Caki2 (cell line): Measurements from ENCODE around the gene DERL2. TPM values are rescaled to one million over a fixed set of nuclear protein-coding genes. Genes with fewer than 3 reads are reported as not detected.

ENCODE experiments used
- DNase-seq: peaks from one replicate; pipeline ENCODE4 v3.0.0-alpha.2; 2015; ENCODE audit warnings: low read depth
- in situ Hi-C: cut with HindIII; loops from 2 replicates; pipeline ENCODE4 v1.10.0; 2016; ENCODE audit warnings: low sequenced_read_pairs, low pct_unique_long_range_greater_than_20kb, mixed read lengths
- total RNA-seq: library from RNA; depleted of rRNA; stranded (reverse); fragments of >200 nt; shearing (Covaris generic); gene quantifications from 2 replicates; pipeline ENCODE4 v1.2.3, GENCODE V29; 2014; ENCODE audit warnings: low replicate concordance; rRNA removed

The DERL2 gene
- total RNA-seq, result 16.3 and 48.6 TPM in 2 replicates

DNA sequence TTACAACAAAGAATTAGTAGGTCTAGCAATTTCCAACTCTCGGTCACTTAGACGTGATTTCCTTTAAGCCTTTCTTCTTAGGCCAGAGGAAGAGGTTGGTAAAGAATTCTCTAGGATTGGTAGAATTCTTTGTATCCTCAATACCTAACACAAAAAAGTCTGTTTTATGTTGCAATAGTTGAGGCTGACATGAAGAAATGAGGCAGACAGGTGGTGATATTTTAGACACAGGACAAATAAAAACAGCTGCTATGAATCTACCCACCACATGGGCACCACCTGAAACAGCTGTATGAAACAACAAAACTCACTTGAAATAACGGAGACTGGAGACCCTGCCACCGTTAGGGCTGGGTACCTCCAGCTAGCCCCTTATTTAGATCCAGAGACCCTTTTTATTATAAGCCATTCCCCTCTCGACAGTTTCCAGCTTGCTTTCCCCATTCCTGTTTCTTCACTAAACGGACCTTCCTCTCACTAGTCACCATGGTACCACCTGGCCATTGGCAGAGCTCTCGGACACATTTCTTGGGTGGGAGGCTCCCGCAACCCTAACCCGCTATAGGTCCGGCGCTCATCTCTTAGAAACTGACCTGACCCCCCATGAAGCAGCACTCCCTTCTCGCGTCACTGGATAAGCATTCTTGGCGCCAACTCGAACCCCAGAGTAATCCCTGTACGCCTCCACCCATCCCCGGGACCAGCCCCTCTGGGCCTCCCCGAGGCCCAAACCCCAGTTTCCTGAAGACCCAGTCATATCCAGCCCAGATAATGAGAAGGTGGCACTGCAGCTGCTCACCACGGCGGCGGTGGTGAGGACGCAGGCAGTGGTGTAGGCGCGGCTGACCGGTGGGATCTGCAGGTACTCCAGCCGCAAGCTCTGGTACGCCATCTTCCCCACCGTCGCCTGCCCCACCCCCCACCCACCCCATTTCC lies at the start of gene DERL2:
DERL2 (minus strand) TSS at position 909 of the 936 bp plus-strand sequence; CDS start at position 892, 17 bp downstream.
- no peak for DNase-seq
- in situ Hi-C loops, result no loop called here

DNA sequence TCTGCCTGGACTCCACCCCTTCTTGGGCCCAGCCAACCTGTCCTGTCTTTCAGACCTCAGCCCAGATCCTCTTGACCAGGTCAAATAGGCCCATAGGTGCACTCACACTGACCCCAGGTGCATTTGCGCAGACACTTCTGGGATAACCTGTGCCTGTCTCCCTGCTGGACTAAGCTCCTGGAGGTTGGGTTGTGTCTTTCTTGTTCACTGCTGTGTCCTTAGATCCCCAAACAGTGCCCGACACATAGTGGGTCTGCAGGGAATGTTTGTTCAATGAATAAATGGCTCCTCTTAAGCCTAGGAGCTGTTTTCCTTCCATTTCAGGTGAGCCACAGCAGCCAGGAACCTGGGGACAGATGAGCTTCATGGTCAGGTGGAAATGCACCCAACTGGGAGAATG lies 49.5 kb upstream of the DERL2 start:
- in situ Hi-C loops, result no loop called here
- no peak for DNase-seq

DNA sequence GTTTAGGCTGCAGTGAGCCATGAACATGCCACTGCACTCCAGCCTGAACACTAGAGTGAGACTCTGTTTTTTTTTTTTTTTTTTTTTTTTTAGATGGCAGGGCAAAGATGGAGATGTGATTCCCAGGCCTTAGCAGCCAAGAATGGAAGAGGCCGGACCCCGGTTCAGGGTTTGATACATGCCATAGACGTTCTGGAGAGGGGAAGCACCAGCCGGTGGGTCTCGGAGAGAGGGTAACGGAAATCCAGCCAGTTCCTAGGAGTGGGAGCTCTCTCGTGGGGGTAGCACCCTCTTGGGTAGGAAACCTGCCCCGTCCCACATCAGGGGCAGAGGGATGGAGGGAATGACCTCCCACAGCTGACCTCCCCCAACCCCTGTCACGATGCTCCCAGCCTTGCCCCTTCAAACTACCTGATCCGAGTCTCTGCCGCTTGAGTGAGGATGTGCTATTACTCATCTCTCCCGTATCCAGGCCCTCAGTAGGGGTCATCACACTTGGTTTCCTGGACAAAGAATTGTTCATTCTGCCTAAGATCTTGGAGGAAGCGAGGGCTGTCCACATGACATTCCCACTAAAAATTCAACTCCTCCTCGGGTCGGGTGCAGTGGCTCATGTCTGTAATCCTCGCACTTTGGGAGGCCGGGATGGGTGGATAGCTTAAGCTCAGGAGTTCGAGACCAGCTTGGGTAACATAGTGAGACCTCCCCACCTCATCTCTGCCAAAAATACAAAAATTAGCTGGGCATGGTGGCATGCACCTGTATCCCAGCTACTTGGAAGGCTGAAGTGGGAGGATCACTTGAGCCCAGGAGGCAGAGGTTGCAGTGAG lies 47.7 kb upstream of the DERL2 start:
- in situ Hi-C loops, result no loop called here
- peak; percentile 51 for DNase-seq

DNA sequence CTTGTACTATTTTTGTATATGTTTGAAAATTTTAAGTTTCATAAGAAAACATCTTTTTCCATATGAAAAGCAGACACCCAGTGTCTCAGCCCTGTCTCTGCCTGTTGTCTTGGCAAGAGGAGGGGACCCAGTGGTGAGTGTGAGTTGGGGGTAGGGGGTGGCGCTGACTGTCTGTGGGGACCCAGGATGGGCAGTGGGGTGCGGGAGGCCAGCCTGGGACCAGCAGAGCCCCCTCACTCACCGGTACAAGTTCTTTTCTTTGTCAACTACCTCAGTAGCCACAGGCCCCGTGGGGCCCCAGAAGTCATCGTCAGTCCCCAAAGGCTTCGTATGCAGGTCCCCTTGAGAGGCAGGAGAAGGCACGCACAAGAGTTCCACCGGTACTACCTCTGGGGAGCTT lies 46.6 kb upstream of the DERL2 start:
- in situ Hi-C loops, result no loop called here
- DNase-seq, result no peak

DNA sequence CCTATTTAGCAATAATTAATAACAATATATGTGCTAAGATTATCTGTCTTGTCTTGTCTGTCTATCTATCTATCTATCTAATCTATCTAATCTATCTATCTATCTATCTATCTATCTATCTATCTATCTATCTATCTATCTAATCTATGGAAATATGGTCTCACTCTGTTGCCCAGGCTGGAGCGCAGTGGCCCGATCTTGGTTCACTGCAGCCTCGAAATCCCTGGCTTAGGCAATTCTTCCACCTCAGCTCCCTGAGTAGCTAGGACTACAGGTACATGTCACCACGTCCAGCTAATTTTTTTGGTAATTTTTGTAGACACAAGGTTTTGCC lies 45.1 kb upstream of the DERL2 start:
- no peak for DNase-seq
- in situ Hi-C loops, result no loop called here

DNA sequence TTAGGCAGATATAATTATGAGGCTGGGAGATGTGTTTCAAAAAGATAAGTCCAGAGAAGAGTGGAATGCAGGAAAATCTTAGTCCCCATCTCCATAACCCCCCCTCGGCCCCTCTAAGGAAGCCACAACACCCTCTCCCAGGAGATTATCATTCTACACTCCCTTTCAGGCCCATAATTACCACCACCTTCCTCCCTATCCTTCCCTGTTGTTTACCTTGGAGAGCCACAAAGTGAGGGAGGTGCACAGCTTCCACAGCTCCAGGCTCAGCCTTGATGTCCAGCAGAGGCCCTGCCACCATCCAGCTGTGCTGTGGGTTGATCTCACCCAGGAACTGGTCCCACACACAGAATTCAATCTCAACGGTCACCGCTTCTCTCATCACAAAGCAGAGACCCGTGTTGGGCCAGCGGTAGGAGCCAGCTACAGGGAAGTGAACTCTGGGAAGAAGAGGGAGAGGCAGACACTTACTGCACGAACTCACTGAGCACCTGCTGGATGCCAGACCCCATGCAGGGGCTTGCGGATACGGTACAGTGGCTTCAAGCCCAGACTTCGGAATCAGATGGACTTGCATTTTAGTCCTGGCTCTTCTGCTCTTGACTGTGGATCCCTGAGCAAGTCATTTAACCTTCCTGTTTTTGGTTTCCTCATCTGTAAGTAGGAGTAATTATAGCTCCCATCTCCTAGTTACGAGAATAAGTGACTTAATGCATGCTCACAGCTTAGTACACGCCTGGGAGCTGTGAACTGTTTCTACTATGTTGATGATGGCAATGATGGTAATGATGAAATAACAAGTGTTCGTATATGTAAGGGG lies 44.5 kb upstream of the DERL2 start:
- DNase-seq, result no peak
- in situ Hi-C loops, result no loop called here

DNA sequence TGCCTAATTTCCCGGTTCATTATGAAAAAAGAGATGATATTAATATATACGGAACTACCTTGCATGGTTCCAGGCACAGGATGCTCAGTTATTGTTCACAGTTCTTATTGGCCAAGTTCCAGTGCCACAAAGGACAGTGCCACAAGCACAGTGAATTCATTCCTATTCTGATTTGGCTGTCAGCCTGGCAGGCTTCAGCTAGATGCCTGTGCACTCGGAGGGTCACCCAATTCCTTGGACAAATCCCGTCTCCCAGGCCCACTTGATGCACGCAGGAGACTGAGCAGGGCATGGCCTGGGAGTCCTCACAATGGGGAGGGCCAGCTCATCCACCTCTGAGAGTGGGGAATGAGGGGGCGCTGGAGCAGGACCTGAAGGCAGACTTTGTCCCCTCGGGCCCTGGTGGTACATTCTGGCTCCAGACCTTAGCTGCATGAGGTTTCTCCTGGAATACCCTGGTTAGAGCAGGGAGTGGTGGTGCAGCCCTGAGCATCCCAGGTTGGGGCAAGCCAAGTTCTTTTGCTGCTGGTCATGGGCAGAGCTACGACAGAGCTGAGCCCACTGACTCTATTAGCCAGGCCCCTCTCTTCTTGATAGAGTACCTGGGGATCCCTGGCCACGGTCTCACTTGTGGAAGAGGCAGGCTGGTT lies 41.7 kb upstream of the DERL2 start:
- in situ Hi-C loops, result no loop called here

DNA sequence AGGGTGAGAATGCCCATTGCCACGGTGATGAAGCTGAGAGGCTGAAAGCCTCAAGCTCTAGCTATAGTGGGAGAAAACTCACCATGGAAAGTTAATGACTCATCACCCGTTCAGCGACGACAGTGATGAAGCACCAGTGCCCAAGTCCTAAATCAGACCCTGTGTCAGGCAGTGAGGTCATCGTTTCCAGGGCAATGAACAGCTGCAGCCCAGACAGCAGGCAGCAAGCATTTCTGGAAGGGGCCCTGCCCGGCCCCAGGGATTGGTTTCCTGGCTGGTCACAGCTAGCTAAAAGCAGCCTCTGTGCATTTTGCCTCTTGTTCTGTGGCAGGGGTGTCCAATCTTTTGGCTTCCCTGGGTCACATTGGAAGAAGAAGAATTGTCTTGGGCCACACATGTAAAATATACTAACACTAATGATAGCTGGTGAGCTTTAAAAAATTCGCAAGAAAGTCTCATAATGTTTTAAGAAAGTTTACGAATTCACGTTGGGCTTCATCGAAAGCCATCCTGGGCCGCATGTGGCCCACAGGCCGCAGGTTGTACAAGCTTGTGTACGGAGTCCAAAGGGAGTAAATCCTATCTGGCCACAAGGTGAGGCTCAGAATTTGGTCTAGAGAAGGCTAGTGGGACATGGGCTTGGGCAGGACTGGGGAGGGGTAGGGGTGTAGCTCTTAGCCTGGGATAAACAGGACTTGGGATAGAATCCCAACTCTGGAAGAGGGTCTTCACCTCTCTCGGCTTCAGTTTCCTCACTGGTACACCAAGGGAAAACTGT lies 41.0 kb upstream of the DERL2 start:
- in situ Hi-C loops, result no loop called here
- peak; percentile 76 for DNase-seq

More for the DNA sequence above, 41.7 kb upstream of the DERL2 start:
- no peak for DNase-seq

DNA sequence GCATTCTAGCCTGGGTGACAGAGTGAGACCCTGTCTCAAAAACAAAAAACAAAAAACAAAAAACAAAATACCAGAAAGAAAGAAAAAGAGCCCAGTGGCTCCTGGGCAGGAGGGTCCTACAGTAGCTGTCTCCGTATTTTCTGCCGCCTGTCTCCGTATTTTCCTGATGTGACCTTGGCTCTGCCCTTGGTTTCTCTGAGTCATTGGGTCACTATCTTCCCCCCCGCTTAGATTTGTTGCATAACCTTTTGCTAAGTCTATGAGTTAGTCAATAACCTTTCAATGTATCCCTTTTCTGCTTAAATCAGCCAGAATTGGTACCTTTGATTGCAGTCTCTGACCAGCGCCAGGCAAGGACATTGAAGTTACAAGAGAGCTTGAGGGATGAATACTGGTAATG lies 37.3 kb upstream of the DERL2 start:
- in situ Hi-C loops, result no loop called here
- no peak for DNase-seq

DNA sequence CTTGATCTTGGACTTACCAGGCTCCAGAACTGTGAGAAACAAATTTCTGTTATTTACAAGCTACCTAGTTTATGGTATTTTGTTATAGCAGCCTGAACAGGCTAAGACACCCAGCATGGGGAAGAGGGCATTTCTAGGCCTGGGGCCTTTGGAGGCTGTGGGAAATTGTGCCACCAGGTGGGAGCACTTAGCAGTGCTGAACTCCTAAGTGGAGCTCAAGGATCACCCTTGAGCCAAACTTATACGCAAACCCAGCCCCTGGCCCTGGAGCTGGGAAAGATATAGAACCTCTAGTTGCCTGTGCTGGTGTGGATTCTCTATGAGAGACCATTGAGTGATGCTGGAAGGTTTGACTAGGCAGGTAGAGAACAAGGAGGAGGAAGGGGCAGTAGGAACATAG lies 36.5 kb upstream of the DERL2 start:
- in situ Hi-C loops, result no loop called here
- DNase-seq, result no peak

DNA sequence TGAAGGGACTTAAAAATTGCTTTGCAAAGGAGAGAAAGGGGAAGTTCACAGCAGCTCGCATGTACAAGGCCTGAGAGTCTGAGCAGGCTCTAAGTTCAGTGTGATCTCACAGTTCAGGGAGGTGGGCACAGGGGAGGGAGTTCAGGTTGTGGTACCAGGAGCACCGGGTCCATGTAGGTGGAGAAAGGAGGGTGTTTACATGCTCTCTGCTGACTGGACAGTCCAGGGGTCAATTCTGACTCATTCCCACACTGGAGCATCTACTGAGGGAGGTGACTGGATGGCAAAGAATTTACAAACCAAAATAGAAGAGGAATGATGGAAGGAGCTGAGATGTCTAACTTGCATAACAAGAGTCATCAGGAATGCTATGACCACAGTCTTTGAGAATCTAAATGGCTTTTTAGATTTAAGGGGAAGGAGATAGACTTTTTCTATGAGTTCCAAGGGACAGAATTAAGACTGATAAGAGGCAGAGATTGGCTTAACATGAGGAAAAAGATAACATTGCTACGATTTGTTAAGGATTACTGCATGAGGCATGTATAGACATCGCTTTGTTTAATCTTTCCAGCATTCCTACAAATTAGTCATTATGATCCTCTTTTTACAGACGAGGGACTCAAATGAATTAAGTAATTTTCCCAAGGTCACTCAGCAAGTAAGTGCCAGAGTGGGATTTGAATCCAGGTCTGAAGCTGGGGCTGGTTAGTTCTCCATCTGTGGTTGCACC lies 30.2 kb upstream of the DERL2 start:
- DNase-seq, result peak; percentile 95
- in situ Hi-C loops, result no loop called here

DNA sequence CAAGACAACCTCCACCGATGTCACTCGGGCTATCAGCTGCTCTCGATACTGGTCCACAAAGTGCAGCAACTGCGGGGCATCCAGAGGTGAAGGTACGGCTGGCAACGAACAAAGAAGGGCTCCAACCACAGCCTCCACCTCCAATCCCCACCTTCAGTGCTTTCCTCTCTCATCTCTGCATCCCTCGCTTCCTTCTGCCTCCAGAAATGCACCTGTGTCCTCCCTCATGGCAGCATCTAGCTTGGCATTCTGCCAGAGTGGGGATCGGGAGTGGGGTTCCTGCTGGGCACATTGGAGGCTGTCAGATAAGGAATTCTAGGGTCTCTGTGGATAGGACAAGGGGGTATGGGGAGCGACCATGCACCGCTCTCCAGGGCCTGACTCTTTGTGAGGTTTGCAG lies 29.0 kb upstream of the DERL2 start:
- DNase-seq, result no peak
- in situ Hi-C loops, result no loop called here

DNA sequence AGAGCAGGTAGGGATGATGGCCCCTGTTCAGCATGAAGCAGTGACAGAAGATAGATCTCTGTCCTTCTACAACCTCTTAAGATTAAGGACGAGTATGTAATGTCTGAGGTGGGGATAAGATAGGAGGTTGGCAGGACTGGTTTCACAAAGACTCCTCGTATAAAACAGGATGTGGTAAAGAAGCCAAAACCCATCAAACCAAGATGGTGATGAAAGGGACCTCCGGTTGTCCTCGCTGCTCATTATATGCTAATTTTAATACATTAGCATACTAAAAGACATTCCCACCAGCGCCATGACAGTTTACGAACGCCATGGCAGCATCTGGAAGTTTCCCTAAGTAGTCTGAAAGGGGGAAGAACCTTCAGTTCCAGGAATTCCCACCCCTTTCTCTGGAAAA lies 27.6 kb upstream of the DERL2 start:
- in situ Hi-C loops, result no loop called here
- no peak for DNase-seq

DNA sequence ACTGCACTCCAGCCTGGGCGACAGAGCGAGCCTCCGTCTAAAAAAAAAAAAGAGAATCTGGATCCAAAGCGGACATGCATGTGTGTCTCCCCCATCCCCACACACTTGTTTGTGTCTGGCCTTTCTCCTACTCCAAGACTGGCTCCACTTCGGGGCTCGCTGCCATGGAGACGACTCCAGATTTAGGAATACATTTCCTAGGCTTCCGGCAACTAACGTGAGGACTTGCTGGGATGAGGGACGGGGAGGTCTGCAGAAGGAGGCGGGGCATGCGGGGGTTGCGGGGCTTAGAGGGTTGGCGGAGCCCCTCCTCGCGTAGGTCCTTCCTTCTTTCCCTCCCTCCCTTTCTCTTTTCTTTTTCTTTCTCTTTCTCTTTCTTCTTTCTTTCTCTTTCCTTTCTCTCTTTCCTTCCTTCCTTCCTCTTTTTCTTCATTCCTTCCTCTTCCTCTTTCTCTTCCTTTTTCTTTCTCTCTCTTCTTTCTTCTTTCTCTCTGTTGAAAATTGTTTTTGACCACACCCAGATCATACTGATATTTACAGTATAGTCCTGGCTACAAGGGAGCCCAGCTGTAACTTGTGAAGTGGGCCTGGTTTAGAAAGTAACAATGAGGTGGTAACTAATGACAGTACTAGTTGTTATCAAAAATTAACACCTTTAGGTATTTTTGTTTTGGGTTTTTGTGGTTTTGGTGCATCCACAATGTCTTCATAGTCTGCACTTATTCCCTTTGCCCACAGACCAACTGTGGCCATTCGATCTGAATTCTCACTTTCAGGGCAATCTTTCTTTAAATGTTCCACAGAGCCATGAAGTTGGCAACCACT lies 25.6 kb upstream of the DERL2 start:
- in situ Hi-C loops, result no loop called here
- no peak for DNase-seq

DNA sequence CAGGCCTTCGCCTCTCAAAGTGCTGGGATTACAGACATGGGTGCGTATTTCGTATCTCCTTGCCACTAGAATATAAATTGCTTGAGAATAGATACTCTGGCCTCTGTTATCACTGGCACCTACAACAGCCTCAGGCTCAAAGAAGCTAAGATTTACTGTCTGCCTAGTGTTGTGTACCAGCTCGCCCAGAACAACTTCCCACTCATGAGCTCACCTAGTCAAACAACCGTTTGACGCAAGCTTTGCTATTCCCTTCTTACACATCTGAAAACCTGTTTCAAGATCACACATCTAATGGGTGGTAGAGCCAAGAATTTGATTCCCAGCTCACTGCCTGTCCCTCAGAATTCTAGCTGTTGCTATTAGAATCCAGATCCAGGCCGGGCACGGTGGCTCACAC lies 24.8 kb upstream of the DERL2 start:
- in situ Hi-C loops, result no loop called here
- DNase-seq, result no peak

DNA sequence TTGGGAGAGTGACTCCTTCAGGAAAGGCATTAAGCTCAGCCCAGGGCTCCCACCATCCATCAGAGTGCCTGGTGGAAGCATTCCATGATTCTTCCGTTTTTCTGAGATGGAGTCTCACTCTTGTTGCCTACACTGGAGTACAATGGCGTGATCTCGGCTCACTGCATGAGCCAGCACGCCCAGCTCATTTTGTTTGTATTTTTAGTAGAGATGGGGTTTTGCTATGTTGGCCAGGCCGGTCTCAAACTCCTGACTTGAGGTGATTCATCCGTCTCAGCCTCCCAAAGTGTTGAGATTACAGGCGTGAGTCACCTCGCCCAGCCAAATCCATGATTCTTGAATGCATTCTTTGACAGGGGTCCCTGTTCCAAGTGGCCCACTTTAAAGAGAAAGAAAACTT lies 23.5 kb upstream of the DERL2 start:
- in situ Hi-C loops, result no loop called here
- no peak for DNase-seq
